Measurements from ENCODE around the gene CEP70. TPM values are rescaled to one million over a fixed set of nuclear protein-coding genes. Genes with fewer than 3 reads are reported as not detected.
"Not testable (repeated sequence)": the region's sequence is repeated elsewhere in the genome, so short reads cannot be mapped to it uniquely, and the experiment has no call there.

The CEP70 gene
- total RNA-seq, 2 experiments from 2014 or later, result 15.9 to 19.5 TPM

DNA sequence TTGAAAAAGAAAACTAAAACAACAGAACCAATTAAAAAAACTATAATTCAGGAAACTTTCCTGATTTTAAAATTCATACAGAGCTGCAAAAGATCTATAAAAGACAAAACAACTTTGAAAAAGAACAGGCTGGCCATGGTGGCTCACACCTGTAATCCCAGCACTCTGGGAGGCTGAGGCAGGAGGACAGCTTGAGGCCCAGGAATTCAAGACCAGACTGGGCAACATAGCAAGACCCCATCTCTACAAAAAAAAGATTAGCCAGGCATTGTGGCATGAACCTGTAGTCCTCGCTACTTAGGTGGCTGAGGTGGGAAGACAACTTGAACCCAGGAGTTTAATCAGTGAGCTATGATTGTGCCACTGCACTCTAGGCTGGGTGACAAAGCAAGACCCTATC, 6.7 kb downstream of the CEP70 start:
- DNase-seq (no peak), ATAC-seq (no peak)
- Mint-ChIP-seq H3K4me3 (no peak overlapping the region), H3K4me1 (ENCODE audit: low read depth) (peaks cover 5% of the 10 kb centered on the region), H3K27ac (no peak overlapping the region), H3K27me3 (ENCODE audit: low read depth) (no peaks in the 10 kb centered on the region), H3K9me3 (ENCODE audit: insufficient read depth) (no peaks in the 10 kb centered on the region), H3K36me3 (ENCODE audit: low read depth) (peaks cover 28% of the 10 kb centered on the region)
- ChIA-PET POLR2A (no interaction called here), CTCF (interaction anchor here (1.0 to 1.9 kb wide), 4 partner anchors 9 to 336 kb away, joined by 3 to 9 read pairs (median 4); no protein-coding TSS in a partner anchor)

DNA sequence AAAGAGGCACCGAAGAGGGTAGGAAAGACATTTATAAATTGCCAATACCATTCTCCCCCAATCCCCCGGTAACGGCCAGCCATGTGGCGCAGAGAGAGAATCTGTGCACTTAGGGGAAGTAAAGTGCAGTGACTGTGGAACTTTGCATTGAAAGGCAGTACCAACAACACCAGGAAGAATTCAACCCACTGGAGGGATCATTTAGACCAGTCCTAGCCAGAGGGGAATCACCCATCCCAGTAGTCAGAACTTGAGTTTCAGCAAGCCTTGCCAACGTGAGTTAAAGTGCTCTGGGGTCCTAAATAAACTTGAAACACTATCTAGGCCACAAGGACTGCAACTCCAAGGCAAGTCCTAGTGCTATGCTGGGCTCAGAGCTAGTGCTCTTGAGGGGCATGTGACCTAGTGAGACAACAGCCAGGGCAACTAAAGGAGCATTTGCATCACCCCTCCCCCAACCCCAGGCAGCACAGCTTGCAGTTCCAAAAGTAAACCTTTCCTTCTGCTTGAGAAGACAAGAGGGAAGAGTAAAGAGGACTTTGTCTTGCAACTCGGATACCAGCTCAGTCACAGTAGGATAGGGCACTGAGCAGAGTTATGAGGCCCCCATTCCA, 15.0 kb downstream of the CEP70 start:
- H3K27ac Mint-ChIP-seq, result peak overlapping the region; percentile 81
- peaks cover 4% of the 10 kb centered on the region for H3K9me3 Mint-ChIP-seq (ENCODE audit: insufficient read depth)
- ChIA-PET POLR2A (interaction anchor here (0.7 to 1.4 kb wide), 2 partner anchors 15 to 30 kb away, joined by 4 to 11 read pairs; partner anchors contain the start of gene CEP70), CTCF (interaction anchor here (1.0 to 2.8 kb wide), 4 partner anchors 12 to 337 kb away, joined by 3 to 11 read pairs (median 8); partner anchors contain the start of gene CEP70)
- H3K4me1 Mint-ChIP-seq (ENCODE audit: low read depth), result peaks cover 32% of the 10 kb centered on the region
- no peaks in the 10 kb centered on the region for H3K27me3 Mint-ChIP-seq (ENCODE audit: low read depth)
- no peak overlapping the region for H3K4me3 Mint-ChIP-seq
- DNase-seq (no peak), ATAC-seq (no peak)
- peaks cover 32% of the 10 kb centered on the region for H3K36me3 Mint-ChIP-seq (ENCODE audit: low read depth)

DNA sequence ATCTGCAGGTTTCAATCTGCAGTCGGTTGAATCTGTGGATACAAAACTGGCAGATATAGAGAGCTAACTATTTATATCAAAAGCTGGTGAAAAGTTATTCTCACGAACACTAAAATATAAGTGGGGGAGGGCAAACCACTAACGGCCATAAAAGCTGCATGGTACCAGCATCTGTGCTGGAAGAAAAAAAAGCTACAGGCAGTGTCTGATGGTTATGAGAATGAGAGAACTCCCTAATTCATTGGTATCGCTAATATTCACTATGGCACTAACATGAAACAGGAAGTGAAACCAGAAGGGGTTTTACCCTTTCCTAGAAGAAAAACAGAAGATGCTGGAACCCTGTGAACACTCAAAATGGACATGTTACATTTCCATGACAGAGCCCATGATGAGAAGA, 15.9 kb downstream of the CEP70 start:
- Mint-ChIP-seq H3K9me3 (ENCODE audit: insufficient read depth) (peaks cover 11% of the 10 kb centered on the region), H3K4me1 (ENCODE audit: low read depth) (peaks cover 27% of the 10 kb centered on the region), H3K27me3 (ENCODE audit: low read depth) (no peaks in the 10 kb centered on the region), H3K27ac (peak overlapping the region; percentile 81), H3K36me3 (ENCODE audit: low read depth) (peaks cover 37% of the 10 kb centered on the region), H3K4me3 (peak overlapping the region; percentile 34)
- DNase-seq (no peak), ATAC-seq (peak; percentile 63)
- CTCF ChIA-PET, result interaction anchor here (0.8 to 2.8 kb wide), 7 partner anchors 9 to 338 kb away, joined by 3 to 17 read pairs (median 5); partner anchors contain the start of gene CEP70
- POLR2A ChIA-PET, result interaction anchor here (1.0 to 1.1 kb wide), 2 partner anchors 17 to 31 kb away, joined by 3 to 7 read pairs; partner anchors contain the start of gene FAIM

DNA sequence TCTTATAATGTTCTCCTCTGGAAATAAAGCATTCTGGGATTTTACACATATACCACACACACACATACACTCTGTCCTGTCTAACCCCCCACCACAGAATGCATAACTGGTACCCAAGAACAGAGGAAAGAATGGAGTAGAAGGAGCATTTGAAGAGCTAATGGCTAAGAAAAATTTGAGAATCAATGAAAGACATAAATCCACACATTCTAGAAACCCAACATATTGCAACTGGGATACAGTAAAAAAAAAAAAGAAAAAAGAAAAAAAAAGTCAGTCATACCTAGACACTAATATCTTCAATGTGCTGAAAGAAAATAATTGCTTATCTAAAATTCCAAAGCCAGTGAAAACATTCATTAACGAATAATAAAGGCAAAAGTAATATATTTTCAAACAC, 20.9 kb downstream of the CEP70 start:
- Mint-ChIP-seq H3K9me3 (ENCODE audit: insufficient read depth) (peaks cover 14% of the 10 kb centered on the region), H3K36me3 (ENCODE audit: low read depth) (peaks cover 51% of the 10 kb centered on the region), H3K4me1 (ENCODE audit: low read depth) (peaks cover 17% of the 10 kb centered on the region), H3K27ac (no peak overlapping the region), H3K27me3 (ENCODE audit: low read depth) (no peaks in the 10 kb centered on the region), H3K4me3 (no peak overlapping the region)
- ChIA-PET CTCF (interaction anchor here (1.3 kb wide), 1 partner anchor 342 kb away, joined by 5 read pairs; no protein-coding TSS in a partner anchor), POLR2A (no interaction called here)
- DNase-seq, result no peak
- no peak for ATAC-seq

DNA sequence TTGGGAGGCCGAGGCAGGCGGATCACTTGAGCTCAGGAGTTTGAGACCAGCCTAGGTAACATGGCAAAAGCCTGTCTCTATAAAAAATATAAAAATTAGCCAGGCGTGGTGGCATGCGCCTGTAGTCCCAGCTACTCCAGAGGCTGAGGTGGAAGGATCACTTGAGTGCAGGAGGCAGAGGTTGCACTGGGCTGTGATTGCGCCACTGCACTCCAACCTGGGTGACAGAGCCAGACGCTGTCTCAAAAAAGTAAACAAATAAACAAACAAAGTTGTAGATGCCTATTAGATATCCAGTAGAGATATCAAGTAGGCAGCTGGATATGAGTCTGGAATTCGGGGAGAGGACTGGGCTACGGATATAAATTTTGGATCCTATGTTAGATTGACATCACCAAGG, 24.4 kb downstream of the CEP70 start:
- DNase-seq; H3K4me1 Mint-ChIP-seq (ENCODE audit: low read depth); H3K4me3 Mint-ChIP-seq; ATAC-seq; POLR2A ChIA-PET; H3K9me3 Mint-ChIP-seq (ENCODE audit: insufficient read depth); H3K27me3 Mint-ChIP-seq (ENCODE audit: low read depth): not testable (repeated sequence)
- Mint-ChIP-seq H3K27ac (peak overlapping the region; percentile 21), H3K36me3 (ENCODE audit: low read depth) (peaks cover 36% of the 10 kb centered on the region)
- CTCF ChIA-PET, result interaction anchor here (1.0 to 1.7 kb wide), 2 partner anchors 22 to 24 kb away, joined by 3 to 4 read pairs; partner anchors contain the start of gene CEP70

DNA sequence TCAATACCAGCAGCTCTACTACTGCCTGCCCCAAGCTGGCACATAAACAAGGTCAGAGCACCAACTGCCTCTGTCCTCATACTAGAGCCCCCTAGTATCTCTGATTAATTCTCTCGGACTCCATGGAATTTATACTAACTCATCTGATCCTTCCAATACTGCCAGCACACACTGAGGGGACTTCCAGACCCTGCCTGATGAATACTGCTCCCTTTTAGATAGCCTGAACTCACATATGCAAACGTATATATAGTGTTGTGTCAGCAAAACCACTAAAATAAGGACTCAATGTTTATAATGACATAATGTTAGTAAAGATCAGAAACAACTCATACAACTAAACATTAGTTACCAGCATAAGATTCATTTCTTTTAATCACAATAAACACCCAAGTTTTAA, 25.0 kb downstream of the CEP70 start:
- Mint-ChIP-seq H3K4me3 (no peak overlapping the region), H3K27me3 (ENCODE audit: low read depth) (no peaks in the 10 kb centered on the region), H3K36me3 (ENCODE audit: low read depth) (peaks cover 33% of the 10 kb centered on the region), H3K9me3 (ENCODE audit: insufficient read depth) (peaks cover 10% of the 10 kb centered on the region), H3K4me1 (ENCODE audit: low read depth) (peaks cover 5% of the 10 kb centered on the region), H3K27ac (no peak overlapping the region)
- DNase-seq (no peak), ATAC-seq (no peak)
- CTCF ChIA-PET, result no interaction called here
- POLR2A ChIA-PET, result no interaction called here

DNA sequence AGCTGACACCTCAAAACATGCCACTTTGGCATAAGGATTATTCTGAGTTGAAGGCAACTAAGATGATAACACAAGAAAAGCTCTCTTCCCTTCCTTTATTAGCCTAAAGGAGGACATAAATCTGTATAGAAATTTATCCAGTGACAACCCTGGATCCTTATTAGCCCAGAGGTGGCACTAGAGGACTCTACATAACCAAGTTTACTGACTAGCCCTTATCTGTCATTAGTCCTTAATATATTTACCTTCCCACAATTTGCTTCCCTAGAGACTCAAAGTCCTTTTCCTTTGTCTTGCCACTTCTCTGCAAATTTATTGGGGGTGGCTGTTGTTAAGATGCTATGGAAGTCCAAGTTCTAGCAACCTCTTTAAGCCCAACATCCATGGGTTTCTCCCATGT, 26.7 kb downstream of the CEP70 start:
- CTCF ChIA-PET, result interaction anchor here (1.0 to 1.1 kb wide), 2 partner anchors 348 kb away, joined by 3 read pairs; no protein-coding TSS in a partner anchor
- ATAC-seq (no peak), DNase-seq (no peak)
- H3K27ac Mint-ChIP-seq, result no peak overlapping the region
- POLR2A ChIA-PET, result interaction anchor here (0.6 kb wide), 1 partner anchor 42 kb away, joined by 3 read pairs; no protein-coding TSS in a partner anchor
- H3K27me3 Mint-ChIP-seq (ENCODE audit: low read depth), result no peaks in the 10 kb centered on the region
- peaks cover 27% of the 10 kb centered on the region for H3K36me3 Mint-ChIP-seq (ENCODE audit: low read depth)
- no peaks in the 10 kb centered on the region for H3K9me3 Mint-ChIP-seq (ENCODE audit: insufficient read depth)
- H3K4me3 Mint-ChIP-seq, result no peak overlapping the region
- peaks cover 9% of the 10 kb centered on the region for H3K4me1 Mint-ChIP-seq (ENCODE audit: low read depth)

DNA sequence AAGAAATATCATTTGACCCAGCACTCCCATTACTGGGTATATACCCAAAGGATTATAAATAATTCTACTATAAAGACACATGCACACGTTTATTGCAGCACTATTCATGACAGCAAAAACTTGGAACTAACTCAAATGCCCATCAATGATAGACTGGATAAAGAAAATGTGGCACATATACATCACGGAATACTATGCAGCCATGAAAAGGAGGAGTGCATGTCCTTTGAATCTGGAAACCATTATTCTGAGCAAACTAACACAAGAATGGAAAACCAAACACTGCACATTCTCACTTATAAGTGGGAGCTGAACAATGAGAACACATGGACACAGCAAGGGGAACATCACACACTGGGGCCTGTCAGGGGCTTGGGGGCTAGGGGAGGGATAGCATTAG, 27.8 kb downstream of the CEP70 start:
- CTCF ChIA-PET, result interaction anchor here (1.0 kb wide), 1 partner anchor 349 kb away, joined by 3 read pairs; no protein-coding TSS in a partner anchor
- H3K4me1 Mint-ChIP-seq (ENCODE audit: low read depth); H3K9me3 Mint-ChIP-seq (ENCODE audit: insufficient read depth); ATAC-seq; H3K27me3 Mint-ChIP-seq (ENCODE audit: low read depth); H3K4me3 Mint-ChIP-seq; POLR2A ChIA-PET; H3K27ac Mint-ChIP-seq; DNase-seq: not testable (repeated sequence)
- peaks cover 26% of the 10 kb centered on the region for H3K36me3 Mint-ChIP-seq (ENCODE audit: low read depth)

DNA sequence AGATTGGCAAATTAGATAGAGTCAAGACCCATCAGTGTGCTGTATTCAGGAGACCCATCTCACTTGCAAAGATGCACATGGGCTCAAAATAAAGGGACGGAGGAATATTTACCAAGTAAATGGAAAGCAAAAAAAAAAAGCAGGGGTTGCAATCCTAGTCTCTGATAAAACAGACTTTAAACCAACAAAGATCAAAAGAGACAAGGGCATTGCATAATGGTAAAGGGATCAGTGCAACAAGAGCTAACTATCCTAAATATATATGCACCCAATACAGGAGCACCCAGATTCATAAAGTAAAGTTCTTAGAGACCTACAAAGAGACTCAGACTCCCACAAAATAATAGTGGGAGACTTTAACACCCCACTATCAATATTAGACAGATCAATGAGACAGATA, 31.2 kb downstream of the CEP70 start:
- H3K27me3 Mint-ChIP-seq (ENCODE audit: low read depth); DNase-seq; ATAC-seq; H3K4me1 Mint-ChIP-seq (ENCODE audit: low read depth); H3K27ac Mint-ChIP-seq; CTCF ChIA-PET; H3K4me3 Mint-ChIP-seq: not testable (repeated sequence)
- POLR2A ChIA-PET, result interaction anchor here (0.7 kb wide), 1 partner anchor 11 kb away, joined by 3 read pairs; no protein-coding TSS in a partner anchor
- Mint-ChIP-seq H3K36me3 (ENCODE audit: low read depth) (peaks cover 39% of the 10 kb centered on the region), H3K9me3 (ENCODE audit: insufficient read depth) (peaks cover 12% of the 10 kb centered on the region)

DNA sequence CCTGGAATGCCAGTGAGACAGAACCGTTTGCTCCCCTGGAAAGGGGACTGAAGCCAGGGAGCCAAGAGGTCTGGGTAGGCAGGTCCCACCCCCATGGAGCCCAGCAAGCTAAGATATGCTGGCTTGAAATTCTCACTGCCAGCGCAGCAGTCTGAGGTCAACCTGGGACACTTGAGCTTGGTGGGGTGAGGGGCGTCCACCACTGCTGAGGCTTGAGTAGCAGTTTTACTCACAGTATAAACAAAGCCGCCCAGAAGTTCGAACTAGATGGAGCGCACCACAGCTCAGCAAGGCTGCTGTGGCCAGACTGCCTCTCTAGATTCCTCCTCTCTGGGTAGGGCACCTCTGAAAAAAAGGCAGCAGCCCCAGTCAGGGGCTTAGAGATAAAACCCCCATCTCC, 33.6 kb downstream of the CEP70 start:
- DNase-seq, result no peak
- Mint-ChIP-seq H3K4me1 (ENCODE audit: low read depth) (peaks cover 4% of the 10 kb centered on the region), H3K4me3 (no peak overlapping the region), H3K27ac (no peak overlapping the region), H3K9me3 (ENCODE audit: insufficient read depth) (peaks cover 18% of the 10 kb centered on the region), H3K27me3 (ENCODE audit: low read depth) (no peaks in the 10 kb centered on the region), H3K36me3 (ENCODE audit: low read depth) (peaks cover 48% of the 10 kb centered on the region)
- ChIA-PET CTCF (no interaction called here), POLR2A (interaction anchor here (1.3 kb wide), 1 partner anchor 12 kb away, joined by 3 read pairs; no protein-coding TSS in a partner anchor)
- ATAC-seq, result no peak

DNA sequence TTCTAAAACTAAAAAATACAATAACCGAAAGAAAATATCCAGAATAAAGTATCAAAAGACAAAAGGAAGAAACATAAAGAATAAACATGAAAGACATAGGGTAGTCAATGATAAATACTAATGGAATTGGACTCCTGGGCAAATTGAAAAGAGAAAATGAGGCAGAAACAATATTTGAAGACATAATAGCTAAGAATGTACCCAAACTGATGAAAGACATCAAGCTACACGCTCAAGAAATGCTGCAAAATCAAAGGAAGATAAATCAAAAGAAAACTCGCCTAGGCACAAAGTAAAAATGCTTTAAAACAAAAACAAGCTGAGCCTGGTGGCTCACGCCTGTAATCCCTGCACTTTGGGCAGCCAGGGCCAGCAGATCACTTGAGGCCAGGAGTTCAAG, 34.9 kb downstream of the CEP70 start:
- CTCF ChIA-PET, result no interaction called here
- H3K36me3 Mint-ChIP-seq (ENCODE audit: low read depth), result peaks cover 56% of the 10 kb centered on the region
- H3K4me1 Mint-ChIP-seq (ENCODE audit: low read depth), result peaks cover 4% of the 10 kb centered on the region
- H3K27ac Mint-ChIP-seq, result no peak overlapping the region
- H3K4me3 Mint-ChIP-seq, result no peak overlapping the region
- ATAC-seq (no peak), DNase-seq (no peak)
- no peaks in the 10 kb centered on the region for H3K27me3 Mint-ChIP-seq (ENCODE audit: low read depth)
- POLR2A ChIA-PET, result interaction anchor here (0.6 kb wide), 1 partner anchor 67 kb away, joined by 3 read pairs; no protein-coding TSS in a partner anchor
- peaks cover 18% of the 10 kb centered on the region for H3K9me3 Mint-ChIP-seq (ENCODE audit: insufficient read depth)

DNA sequence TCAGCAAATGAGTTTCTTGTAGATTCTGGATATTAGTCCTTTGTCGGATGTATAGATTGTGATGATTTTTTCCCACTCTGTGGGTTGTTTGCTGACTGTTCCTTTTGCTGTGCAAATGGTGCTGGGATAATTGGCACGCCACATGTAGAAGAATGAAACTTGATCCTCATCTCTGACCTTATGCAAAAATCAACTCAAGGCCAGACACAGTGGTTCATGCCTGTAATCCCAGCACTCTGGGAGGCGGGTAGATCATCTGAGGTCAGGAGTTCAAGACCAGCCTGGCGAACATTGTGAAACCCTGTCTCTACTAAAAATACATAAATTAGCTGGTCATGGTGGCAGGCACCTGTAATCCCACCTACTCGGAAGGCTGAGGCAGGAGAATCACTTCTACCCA, 39.3 kb downstream of the CEP70 start:
- H3K27me3 Mint-ChIP-seq (ENCODE audit: low read depth); DNase-seq; H3K27ac Mint-ChIP-seq; POLR2A ChIA-PET; H3K4me3 Mint-ChIP-seq; ATAC-seq: not testable (repeated sequence)
- Mint-ChIP-seq H3K9me3 (ENCODE audit: insufficient read depth) (peaks cover 36% of the 10 kb centered on the region), H3K36me3 (ENCODE audit: low read depth) (peaks cover 69% of the 10 kb centered on the region), H3K4me1 (ENCODE audit: low read depth) (peaks cover 10% of the 10 kb centered on the region)
- CTCF ChIA-PET, result interaction anchor here (1.6 kb wide), 1 partner anchor 37 kb away, joined by 4 read pairs; no protein-coding TSS in a partner anchor
